HG03097 (cell line): ENCODE data around the gene PCDHGA4.
"Not testable (repeated sequence)": the region's sequence is repeated elsewhere in the genome, so short reads cannot be mapped to it uniquely, and the experiment has no call there.

Source experiments
- ATAC-seq: cut with Tn5 transposase; IDR thresholded peaks from one replicate; pipeline ENCODE4 v1.9.1; 2021; ENCODE audit not compliant: unreplicated experiment, low FRiP score

The PCDHGA4 gene

GRCh38 chr5:141382469-141383294 is 27.9 kb downstream of the PCDHGA4 start, which contains the start of gene PCDHGA7:
PCDHGA7 (plus strand) TSS chr5:141382742; CDS start chr5:141382900, 158 bp downstream.
- no peak for ATAC-seq

GRCh38 chr5:141383345-141383744 is 28.5 kb downstream of the PCDHGA4 start:
- no peak for ATAC-seq

- no peak for ATAC-seq
Observed at GRCh38 chr5:141384471-141385267, 29.8 kb downstream of the PCDHGA4 start.

GRCh38 chr5:141387557-141388311 is 32.9 kb downstream of the PCDHGA4 start, which contains the start of gene PCDHGB4:
PCDHGB4 (plus strand) TSS chr5:141387698; CDS start chr5:141387885, 187 bp downstream.
- not testable (repeated sequence) for ATAC-seq

GRCh38 chr5:141388661-141389060 is 33.8 kb downstream of the PCDHGA4 start:
- no peak for ATAC-seq

- ATAC-seq, result no peak
Observed at GRCh38 chr5:141389153-141390042, 34.6 kb downstream of the PCDHGA4 start.

GRCh38 chr5:141392429-141393198 is 37.8 kb downstream of the PCDHGA4 start, which contains the start of gene PCDHGA8:
PCDHGA8 (plus strand) TSS chr5:141392633; CDS start chr5:141392814, 181 bp downstream.
- ATAC-seq, result no peak

GRCh38 chr5:141393267-141393666 is 38.4 kb downstream of the PCDHGA4 start:
- no peak for ATAC-seq

GRCh38 chr5:141394401-141395187 is 39.8 kb downstream of the PCDHGA4 start:
- ATAC-seq, result not testable (repeated sequence)

GRCh38 chr5:141397756-141398551 is 43.1 kb downstream of the PCDHGA4 start, which contains the start of gene PCDHGB5:
PCDHGB5 (plus strand) TSS chr5:141397947; CDS start chr5:141398128, 181 bp downstream.
- not testable (repeated sequence) for ATAC-seq

GRCh38 chr5:141398608-141399007 is 43.8 kb downstream of the PCDHGA4 start:
- no peak for ATAC-seq

GRCh38 chr5:141399555-141400258 is 44.9 kb downstream of the PCDHGA4 start:
- no peak for ATAC-seq

GRCh38 chr5:141402553-141403243 is 47.9 kb downstream of the PCDHGA4 start, which contains the start of gene PCDHGA9:
PCDHGA9 (plus strand) TSS chr5:141402778; CDS start chr5:141402953, 175 bp downstream.
- no peak for ATAC-seq

- no peak for ATAC-seq
Observed at GRCh38 chr5:141403387-141403786, 48.6 kb downstream of the PCDHGA4 start.
